NOMO-1 (cell line): ENCODE measurements around the gene RABGAP1L.

ENCODE experiments used
- DNase-seq, 2 experiments: peaks; one replicate each; lab custom pipeline; 2025; ENCODE audit not compliant: unreplicated experiment in 2 of 2; lab: John Stamatoyannopoulos, UW

Gene RABGAP1L

GRCh38 chr1:174736831-174737230 is 577.5 kb downstream of the RABGAP1L start:
- no peak for DNase-seq

DNA sequence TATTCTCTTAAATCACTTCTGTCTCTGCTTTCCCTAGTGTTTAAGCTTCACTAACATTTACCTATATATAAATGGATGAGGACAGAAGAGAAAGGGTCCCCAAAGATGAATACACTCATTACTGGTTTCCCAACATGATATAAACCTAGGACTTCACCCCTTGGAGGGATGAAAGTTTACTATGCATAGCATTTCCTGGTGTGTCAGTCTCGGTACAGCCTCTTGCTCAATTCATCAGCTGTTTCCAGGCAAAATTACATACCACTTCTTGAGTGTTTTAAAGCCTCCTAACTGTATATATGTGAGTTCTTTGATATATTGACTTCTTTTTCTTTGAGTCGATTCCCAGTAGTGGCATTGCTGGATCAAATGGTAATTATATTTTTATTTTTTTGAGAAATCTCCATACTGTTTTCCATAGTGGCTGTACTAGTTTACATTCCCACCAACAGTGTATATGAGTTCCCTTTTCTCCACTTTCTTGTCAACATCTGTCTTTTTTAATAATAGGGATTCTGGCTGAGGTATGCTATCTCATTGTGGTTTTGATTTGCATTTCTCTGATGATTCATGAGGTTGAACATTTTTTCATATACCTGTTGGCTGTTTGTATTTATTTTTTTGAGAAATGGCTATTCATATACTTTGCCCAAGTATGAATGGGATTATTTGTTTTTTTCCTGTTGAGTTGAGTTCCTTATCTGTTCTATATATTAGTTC is 581.1 kb downstream of the RABGAP1L start:
- DNase-seq: peak; percentile 21 to 52

GRCh38 chr1:174742805-174743653 is 583.7 kb downstream of the RABGAP1L start:
- DNase-seq: peak; percentile 72 to 84

DNA sequence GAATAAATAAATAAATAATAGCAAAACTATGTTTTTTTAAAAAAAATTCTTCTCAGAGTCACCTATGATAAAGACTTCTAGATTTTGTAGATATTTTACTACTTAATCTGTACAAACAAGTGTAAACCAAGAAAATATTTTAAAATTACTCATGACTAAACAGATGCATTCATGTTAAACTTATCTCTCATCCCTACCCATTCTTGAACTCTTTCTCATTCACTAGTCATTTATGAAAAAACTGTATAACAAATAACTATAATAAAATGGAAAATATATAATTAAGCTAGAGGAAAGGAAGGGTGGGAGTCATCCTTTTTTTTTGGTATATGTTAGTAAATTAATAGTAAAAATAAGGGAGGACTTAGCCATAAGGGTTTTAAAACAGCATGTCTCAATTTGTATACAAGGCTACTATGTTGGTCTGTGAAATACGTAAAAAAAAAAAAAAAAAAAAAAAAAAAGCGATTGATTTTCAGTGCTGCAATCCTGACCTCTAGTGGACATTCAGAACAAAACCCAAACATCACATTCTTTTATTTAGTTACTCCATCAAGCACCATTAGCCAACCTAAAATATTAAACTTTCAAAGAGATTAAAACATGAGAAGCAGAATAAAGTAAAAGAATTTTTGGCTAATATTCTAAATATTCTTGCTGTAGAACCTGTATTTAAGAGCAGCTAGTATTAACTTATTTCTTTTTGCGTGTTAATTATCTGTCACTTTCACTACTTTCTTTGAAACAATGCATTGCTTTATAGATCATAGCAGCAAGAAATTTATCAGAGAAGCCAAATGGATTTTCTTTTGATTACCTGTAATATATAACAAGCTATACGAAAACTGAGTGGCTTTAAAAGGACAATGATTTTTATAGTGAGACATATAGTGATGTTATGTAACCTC is 584.6 kb downstream of the RABGAP1L start:
- peak in 1 of 2 experiments; percentile 61 for DNase-seq

- DNase-seq: no peak
These were observed 585.6 kb downstream of the RABGAP1L start for GRCh38 chr1:174744886-174745285.

- peak in 1 of 2 experiments; percentile 30 for DNase-seq
These were observed 586.9 kb downstream of the RABGAP1L start for GRCh38 chr1:174746024-174746808.

- DNase-seq: no peak
These were observed 588.3 kb downstream of the RABGAP1L start for GRCh38 chr1:174747613-174748012.

DNA sequence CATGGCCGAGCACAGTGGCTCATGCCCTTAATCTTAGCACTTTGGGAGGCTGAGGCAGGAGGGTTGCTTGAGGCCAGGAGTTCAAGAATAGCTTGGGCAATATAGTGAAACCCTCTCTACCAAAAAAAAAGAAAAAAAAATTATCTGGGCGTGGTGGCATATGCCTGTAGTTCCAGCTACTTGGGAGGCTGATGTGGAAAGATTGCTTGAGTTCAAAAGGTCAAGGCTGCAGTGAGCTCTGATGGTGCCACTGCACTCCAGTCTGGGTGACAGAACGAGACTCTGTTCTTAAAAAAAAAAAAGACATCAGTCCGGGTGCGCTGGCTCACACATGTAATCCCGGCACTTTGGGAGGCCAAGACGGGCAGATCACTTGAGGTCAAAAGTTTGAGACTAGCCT is 589.3 kb downstream of the RABGAP1L start:
- no peak for DNase-seq

DNA sequence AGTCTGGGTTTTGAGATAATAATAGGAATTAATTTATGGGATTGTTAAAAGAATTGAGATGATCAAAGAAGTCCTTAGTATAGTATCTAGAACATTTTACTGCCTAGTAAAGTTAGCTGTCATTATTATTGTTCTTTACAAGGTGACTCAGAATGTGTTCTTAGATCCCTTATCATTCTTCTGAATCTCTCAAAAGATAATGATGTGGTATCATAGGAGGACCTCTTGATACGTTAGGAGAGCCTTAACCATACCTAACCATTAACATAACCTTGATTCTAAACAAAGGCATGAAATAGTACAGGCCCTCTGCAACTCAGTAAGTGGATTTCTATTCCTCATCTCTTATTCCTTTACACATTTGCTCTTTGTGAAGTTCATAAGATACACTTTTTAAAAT is 593.8 kb downstream of the RABGAP1L start:
- no peak for DNase-seq

GRCh38 chr1:174761335-174761734 is 602.0 kb downstream of the RABGAP1L start:
- DNase-seq: no peak

DNA sequence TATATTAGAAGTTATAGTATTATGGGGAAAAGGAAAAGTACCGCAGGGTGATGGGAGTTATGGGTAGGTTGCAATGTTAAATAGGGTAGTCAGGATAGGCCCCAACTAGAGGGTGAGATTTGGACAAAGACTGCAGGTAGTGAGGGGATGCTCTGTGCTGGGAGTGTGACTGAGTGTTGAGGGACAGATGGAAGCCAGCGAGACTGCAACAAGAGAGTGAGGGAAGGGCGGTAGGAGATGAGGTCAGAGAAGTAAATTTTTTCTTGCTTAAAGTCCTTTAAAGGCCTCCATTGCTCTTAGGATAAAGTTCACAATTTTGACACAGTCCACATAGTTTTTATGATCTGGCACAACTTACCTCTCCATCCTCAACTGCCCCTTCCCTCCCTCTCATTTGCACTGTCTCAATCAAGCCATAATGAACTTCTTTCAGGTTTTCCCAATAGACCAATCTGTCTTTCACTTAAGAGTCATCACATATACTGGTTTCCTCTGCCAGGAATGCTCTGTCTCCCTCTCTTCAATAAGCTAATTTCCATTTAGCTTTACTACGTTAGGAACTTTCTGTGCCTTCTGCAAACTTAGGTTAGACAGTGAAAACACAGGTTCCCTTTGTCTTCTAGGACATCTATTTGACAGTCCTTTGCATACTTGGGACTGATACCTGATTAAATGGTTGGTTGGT is 602.7 kb downstream of the RABGAP1L start:
- no peak for DNase-seq

GRCh38 chr1:174764191-174764590 is 604.9 kb downstream of the RABGAP1L start:
- DNase-seq: no peak

DNA sequence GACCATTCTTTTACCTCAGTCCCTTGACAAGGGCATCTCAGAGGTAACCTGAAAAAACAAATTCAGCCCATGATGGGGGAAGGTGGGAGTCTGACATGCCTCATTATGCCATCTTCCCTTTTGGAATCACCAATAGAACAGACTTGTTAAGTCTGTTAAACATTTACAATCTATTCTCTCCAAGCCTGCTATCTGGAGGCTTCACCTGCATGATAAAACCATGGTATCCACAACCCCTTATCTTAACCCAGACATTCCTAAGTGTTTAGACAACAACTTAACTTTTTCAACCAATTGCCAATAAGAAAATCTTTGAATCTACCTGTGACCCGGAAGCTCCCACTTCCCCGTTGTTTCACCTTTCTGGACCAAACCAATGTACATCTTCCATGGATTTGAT is 607.4 kb downstream of the RABGAP1L start:
- DNase-seq: no peak

DNA sequence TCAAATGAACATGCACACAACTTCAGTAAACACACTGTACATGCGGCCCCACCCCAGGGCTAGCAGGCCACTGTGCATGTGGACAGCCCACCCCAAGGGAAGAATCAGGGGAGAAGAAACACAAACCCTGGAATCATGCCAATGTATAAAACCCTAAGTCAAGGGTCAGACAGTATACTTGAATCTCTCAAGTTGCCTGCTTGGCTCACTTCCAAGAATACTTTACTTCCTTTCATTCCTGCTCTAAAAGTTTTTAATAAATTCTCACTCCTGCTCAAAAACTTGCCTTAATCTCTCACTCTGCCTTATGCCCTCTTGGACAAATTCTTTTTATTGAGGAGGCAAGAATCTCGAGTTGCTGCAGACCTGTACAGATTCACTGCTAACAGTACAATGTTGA is 609.2 kb downstream of the RABGAP1L start:
- DNase-seq: no peak

DNA sequence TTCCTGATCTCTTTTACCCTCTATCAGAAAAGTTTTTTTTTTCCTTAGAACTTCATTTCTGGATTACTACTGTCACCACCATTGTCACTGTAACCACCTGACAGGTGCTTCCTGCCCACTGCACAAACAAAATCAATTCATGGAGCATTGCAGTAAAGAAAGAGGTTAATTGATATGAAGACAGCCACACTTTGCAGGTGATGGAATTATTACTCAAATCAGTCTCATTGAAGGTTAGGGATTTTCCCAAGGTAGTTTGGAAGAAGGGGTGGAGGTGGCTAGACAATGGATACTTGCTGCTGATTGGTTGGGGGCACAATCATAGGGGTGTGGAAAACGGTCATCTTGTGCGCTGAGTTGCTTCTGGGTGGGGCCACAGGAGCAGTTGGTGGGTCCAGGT is 609.6 kb downstream of the RABGAP1L start:
- no peak for DNase-seq

- peak; percentile 9 to 61 for DNase-seq
These were observed 610.7 kb downstream of the RABGAP1L start for GRCh38 chr1:174769961-174770549.

DNA sequence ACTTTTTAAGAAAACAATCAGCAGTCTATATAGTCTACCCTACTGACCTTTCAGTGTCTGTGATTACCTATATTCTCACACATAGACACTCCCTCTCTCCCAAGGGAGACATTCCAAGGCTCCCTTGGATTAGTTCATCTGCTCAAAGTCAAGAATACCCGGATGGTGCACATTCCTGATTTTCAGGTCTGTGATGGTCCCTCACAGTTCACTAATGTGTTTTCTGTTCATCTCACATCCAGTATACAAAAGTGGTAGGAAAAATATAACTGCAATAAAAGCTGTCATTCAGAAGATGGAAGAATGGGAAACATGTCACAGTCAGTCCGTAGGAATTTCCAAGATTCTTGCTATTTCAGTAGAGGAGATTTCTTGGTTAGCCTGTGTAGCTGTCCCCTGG is 616.3 kb downstream of the RABGAP1L start:
- no peak for DNase-seq

DNA sequence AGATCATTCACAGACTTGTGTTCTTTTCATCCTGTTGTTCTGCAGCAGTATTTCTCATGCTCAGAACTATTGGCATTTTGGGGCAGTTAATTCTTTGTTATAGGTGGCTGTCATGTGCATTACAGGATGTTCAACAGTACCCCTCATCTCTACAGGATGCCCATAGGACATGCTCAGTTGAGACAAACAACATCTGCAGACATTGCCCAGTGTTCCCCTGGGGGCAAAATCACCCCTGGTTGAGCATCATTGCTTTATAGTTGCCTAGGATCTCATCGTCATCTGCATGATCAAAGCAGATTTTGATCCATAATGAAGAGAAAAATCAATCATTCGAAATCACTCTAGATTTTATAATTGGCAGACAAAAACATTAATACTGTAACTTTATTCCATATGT is 617.9 kb downstream of the RABGAP1L start:
- DNase-seq: no peak

DNA sequence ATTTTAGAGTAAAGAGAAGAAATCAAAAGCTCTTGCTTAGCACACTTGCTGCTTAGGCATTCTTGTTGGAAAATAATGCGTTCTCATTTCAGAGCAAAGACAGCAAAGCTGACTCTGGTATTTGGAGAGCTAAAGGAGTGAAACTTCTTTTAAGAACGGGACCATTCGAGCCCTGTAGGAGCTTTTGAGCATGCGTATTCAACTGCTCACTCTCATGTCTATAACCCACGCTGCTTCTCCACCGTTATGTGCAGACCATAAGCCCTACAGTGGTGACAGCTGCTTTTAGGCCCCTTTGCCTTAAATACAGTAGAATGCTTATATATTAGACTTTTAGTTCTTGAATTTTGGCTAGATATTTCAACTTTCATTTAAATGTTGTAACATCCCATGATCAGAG is 626.2 kb downstream of the RABGAP1L start:
- no peak for DNase-seq
